IMR-90 (cell line): ENCODE data around the gene PIN1. TPM values are rescaled to one million over a fixed set of nuclear protein-coding genes. Genes with fewer than 3 reads are reported as not detected.

Source experiments
- ATAC-seq: fragments of 200-7000 bp; cut with Tn5 transposase; 2 replicates; pipeline ENCODE4 v1.9.1; 2020; ENCODE audit warnings: low read depth, mild to moderate bottlenecking, moderate library complexity
- BruUV-seq: library from RNA; stranded (reverse); fragments of 400-500 nt; replicated peaks from 2 replicates; lab custom pipeline; 2021; lab: Mats Ljungman, UMichigan
- CTCF ChIA-PET: fragments of 300-600 bp; formaldehyde crosslinking; extraction: SDS; loops from one replicate; lab custom pipeline; 2021; ENCODE audit warnings: antibody characterized with exemption; lab: Yijun Ruan, JAX
- POLR2A ChIA-PET: fragments of 300-600 bp; sonication (Branson Sonifier 250); formaldehyde crosslinking; loops from one replicate; lab custom pipeline; 2022; ENCODE audit warnings: antibody characterized with exemption; ENCODE audit not compliant: unreplicated experiment; lab: Charles Lee
- DNase-seq: peaks from one replicate; pipeline ENCODE4 v3.0.0; 2013
- H2AFZ ChIP-seq: replicated peaks from 2 replicates; pipeline ENCODE3; 2013; ENCODE audit warnings: low read length, mild to moderate bottlenecking; ENCODE audit not compliant: poor library complexity
- H2AK5ac ChIP-seq: 2 replicates; pipeline ENCODE4 v1.6.1; 2013; ENCODE audit warnings: low read depth, low read length, inconsistent platforms
- H2AK9ac ChIP-seq: replicated peaks from 2 replicates; pipeline ENCODE3; 2013; ENCODE audit warnings: mild to moderate bottlenecking, low read depth, low read length, moderate library complexity; ENCODE audit not compliant: poor library complexity
- H2BK120ac ChIP-seq: 2 replicates; pipeline ENCODE4 v1.6.1; 2013; ENCODE audit warnings: low read depth, low read length, inconsistent platforms
- H2BK15ac ChIP-seq: 3 replicates; pipeline ENCODE4 v1.6.1; 2013; ENCODE audit warnings: low read depth, low read length, inconsistent platforms
- H2BK20ac ChIP-seq: 2 replicates; pipeline ENCODE4 v1.6.1; 2013; ENCODE audit warnings: low read depth, mild to moderate bottlenecking, inconsistent platforms, low read length, moderate library complexity
- H2BK5ac ChIP-seq: 2 replicates; pipeline ENCODE4 v1.6.1; 2013; ENCODE audit warnings: mild to moderate bottlenecking, low read depth, low read length, inconsistent platforms; ENCODE audit not compliant: poor library complexity, severe bottlenecking
- H3K14ac ChIP-seq: replicated peaks from 2 replicates; pipeline ENCODE4 v1.6.1; 2013; ENCODE audit warnings: low read depth, low read length, inconsistent platforms
- H3K18ac ChIP-seq: 2 replicates; pipeline ENCODE4 v1.6.1; 2013; ENCODE audit warnings: low read depth, low read length, control low read depth
- H3K23ac ChIP-seq: 2 replicates; pipeline ENCODE4 v1.6.1; 2013; ENCODE audit warnings: low read depth, low read length, inconsistent platforms
- H3K27ac ChIP-seq: 2 replicates; pipeline ENCODE4 v1.5.1; 2013; ENCODE audit warnings: mild to moderate bottlenecking, control low read depth, low read length; ENCODE audit not compliant: insufficient read depth
- H3K27me3 ChIP-seq: 2 replicates; pipeline ENCODE4 v1.6.1; 2013; ENCODE audit warnings: low read length; ENCODE audit not compliant: control insufficient read depth, insufficient read depth
- H3K36me3 ChIP-seq: 2 replicates; pipeline ENCODE4 v1.6.1; 2013; ENCODE audit warnings: low read length, mixed read lengths; ENCODE audit not compliant: control insufficient read depth, insufficient read depth
- H3K4ac ChIP-seq: 2 replicates; pipeline ENCODE4 v1.6.1; 2013; ENCODE audit warnings: low read depth, low read length, inconsistent platforms
- H3K4me1 ChIP-seq: 2 replicates; pipeline ENCODE4 v1.6.1; 2013; ENCODE audit warnings: low read length, mixed read lengths; ENCODE audit not compliant: control insufficient read depth, insufficient read depth
- H3K4me2 ChIP-seq: 2 replicates; pipeline ENCODE4 v1.6.1; 2013; ENCODE audit warnings: low read depth, mild to moderate bottlenecking, control low read depth, low read length, moderate library complexity
- H3K4me3 ChIP-seq: 2 replicates; pipeline ENCODE4 v1.5.1; 2013; ENCODE audit warnings: low read depth, mild to moderate bottlenecking, control low read depth, low read length, moderate library complexity; ENCODE audit not compliant: insufficient read depth
- H3K56ac ChIP-seq: 2 replicates; pipeline ENCODE4 v1.6.1; 2013; ENCODE audit warnings: low read length, inconsistent platforms; ENCODE audit not compliant: insufficient read depth; ENCODE audit errors: extremely low read depth
- H3K79me1 ChIP-seq, 2 experiments: 2 replicates each; pipeline ENCODE4 v1.6.1; 2013; ENCODE audit warnings: low read length in 2 of 2, inconsistent platforms in 1 of 2, low read depth in 1 of 2
- H3K9ac ChIP-seq: 2 replicates; pipeline ENCODE4 v1.6.1; 2013; ENCODE audit warnings: low read depth, low read length, control low read depth
- H3K9me1 ChIP-seq: 2 replicates; pipeline ENCODE4 v1.6.1; 2013; ENCODE audit warnings: low read length, inconsistent platforms; ENCODE audit not compliant: insufficient read depth
- H3K9me3 ChIP-seq: 2 replicates; pipeline ENCODE4 v1.6.1; 2013; ENCODE audit warnings: low read length; ENCODE audit not compliant: control insufficient read depth, insufficient read depth
- H4K20me1 ChIP-seq: 2 replicates; pipeline ENCODE4 v1.6.1; 2013; ENCODE audit warnings: low read length, inconsistent platforms; ENCODE audit not compliant: insufficient read depth
- H4K5ac ChIP-seq: 2 replicates; pipeline ENCODE4 v1.6.1; 2013; ENCODE audit warnings: mild to moderate bottlenecking, low read depth, low read length, control low read depth
- H4K8ac ChIP-seq, 2 experiments: 2 replicates each; pipeline ENCODE4 v1.6.1; 2013; ENCODE audit warnings: low read depth in 2 of 2, low read length in 2 of 2, control low read depth in 1 of 2, inconsistent platforms in 1 of 2
- H4K91ac ChIP-seq: 2 replicates; pipeline ENCODE4 v1.6.1; 2013; ENCODE audit warnings: low read depth, low read length, inconsistent platforms; ENCODE audit not compliant: insufficient read depth
- BHLHE40 ChIP-seq: fragments of 150-350 bp; IDR thresholded peaks from 2 replicates; pipeline ENCODE4 v1.6.1; 2016; ENCODE audit warnings: mild to moderate bottlenecking, low read depth, low read length
- CEBPB ChIP-seq: IDR thresholded peaks from 2 replicates; pipeline ENCODE4 v1.6.1; 2012; ENCODE audit warnings: low read depth, low read length, improper control_type of control experiment
- CHD1 ChIP-seq: IDR thresholded peaks from 2 replicates; pipeline ENCODE4 v1.6.1; 2012; ENCODE audit warnings: low read depth, low read length, improper control_type of control experiment
- CTCF ChIP-seq: conservative IDR thresholded peaks from 2 replicates; pipeline ENCODE4 v1.5.1; 2012; ENCODE audit warnings: mild to moderate bottlenecking, low read depth, low read length, improper control_type of control experiment
- FOS ChIP-seq: fragments of 150-350 bp; IDR thresholded peaks from 2 replicates; pipeline ENCODE4 v1.6.1; 2016; ENCODE audit warnings: low read depth, low read length
- MAFK ChIP-seq: IDR thresholded peaks from 2 replicates; pipeline ENCODE4 v1.6.1; 2012; ENCODE audit warnings: low read depth, low read length, improper control_type of control experiment
- MAZ ChIP-seq: IDR thresholded peaks from 2 replicates; pipeline ENCODE4 v1.6.1; 2012; ENCODE audit warnings: low read depth, mild to moderate bottlenecking, low read length, improper control_type of control experiment, moderate library complexity, borderline replicate concordance
- MXI1 ChIP-seq: IDR thresholded peaks from 2 replicates; pipeline ENCODE4 v1.6.1; 2012; ENCODE audit warnings: low read depth, mild to moderate bottlenecking, low read length, moderate library complexity, borderline replicate concordance
- NFE2L2 ChIP-seq: fragments of 150-350 bp; IDR thresholded peaks from 2 replicates; pipeline ENCODE4 v1.6.1; 2016; ENCODE audit warnings: low read depth, mild to moderate bottlenecking, low read length
- POLR2A ChIP-seq: IDR thresholded peaks from 2 replicates; pipeline ENCODE4 v1.6.1; 2012; ENCODE audit warnings: mild to moderate bottlenecking, low read depth, low read length
- RAD21 ChIP-seq: IDR thresholded peaks from 2 replicates; pipeline ENCODE4 v1.6.1; 2012; ENCODE audit warnings: low read length, improper control_type of control experiment
- RCOR1 ChIP-seq: IDR thresholded peaks from 2 replicates; pipeline ENCODE4 v1.6.1; 2012; ENCODE audit warnings: mild to moderate bottlenecking, low read length, improper control_type of control experiment; ENCODE audit not compliant: insufficient replicate concordance
- RFX5 ChIP-seq: IDR thresholded peaks from 2 replicates; pipeline ENCODE4 v1.8.0; 2012; ENCODE audit warnings: low read depth, mild to moderate bottlenecking, low read length, moderate library complexity
- SMC3 ChIP-seq: fragments of 150-350 bp; IDR thresholded peaks from 2 replicates; pipeline ENCODE4 v1.6.1; 2016; ENCODE audit warnings: low read depth, mild to moderate bottlenecking, antibody characterized with exemption, low read length, moderate library complexity
- USF2 ChIP-seq: fragments of 150-350 bp; IDR thresholded peaks from 2 replicates; pipeline ENCODE4 v1.6.1; 2017; ENCODE audit warnings: mild to moderate bottlenecking, antibody characterized with exemption, low read length, low read depth
- WGBS, 2 experiments: methylation state at CpG; one replicate each; pipeline versions ENCODE4 v1.1.5 to v1.1.7; 2013; ENCODE audit warnings: missing lambda C conversion rate in 2 of 2; ENCODE audit not compliant: insufficient read length in 1 of 2; ENCODE audit errors: extremely low coverage in 2 of 2; 5-methylcytosine and 5-hydroxymethylcytosine counted together
- dilution Hi-C: fragments of 300-500 bp; cut with HindIII; formaldehyde crosslinking; loops from one replicate; pipeline ENCODE4 v1.14.3; 2018; ENCODE audit warnings: low sequenced_read_pairs; ENCODE audit not compliant: unreplicated experiment
- in situ Hi-C: fragments of 300-500 bp; cut with MboI; formaldehyde crosslinking; loops from 3 replicates; pipeline ENCODE4 v1.14.3; 2019; ENCODE audit warnings: low sequenced_read_pairs, inconsistent platforms, mixed read lengths
- intact Hi-C: fragments of 100-400 bp; cut with micrococcal nuclease; formaldehyde crosslinking; loops from 2 replicates; pipeline ENCODE4 v1.10.0; 2022
- polyA plus RNA-seq, 3 experiments: library from polyadenylated mRNA; depleted of rRNA; stranded (reverse); fragments of >200 nt; gene quantifications; 2 replicates each; pipeline ENCODE4 v1.2.3, GENCODE V29; 2012; ENCODE audit warnings: low replicate concordance in 1 of 3
- total RNA-seq: library from RNA; depleted of rRNA; stranded (reverse); fragments of >200 nt; gene quantifications from 2 replicates; pipeline ENCODE4 v1.2.3, GENCODE V29; 2012
- TF ChIP-seq, protein P1 (sequence below): fragments of 150-350 bp; IDR thresholded peaks from 2 replicates; pipeline ENCODE4 v1.6.1; 2016; ENCODE audit warnings: low read depth, mild to moderate bottlenecking, low read length, moderate library complexity, borderline replicate concordance

The PIN1 gene
- total and polyA plus RNA-seq, 2 of the 4 experiments (the other 2 are of a cell fraction), result 76.0 to 105 TPM

- Histone ChIP-seq H3K4me3 (no peak overlapping the region), H4K8ac (no peak overlapping the region), H3K36me3 (peaks cover 46% of the 10 kb centered on the region), H2BK20ac (no peak overlapping the region), H4K20me1 (no peaks in the 10 kb centered on the region; the same call in 1 of the 2 replicates), H2AFZ (no peak overlapping the region), H4K91ac (no peak overlapping the region), H3K23ac (no peak overlapping the region), H3K4me1 (no peaks in the 10 kb centered on the region), H4K5ac (no peak overlapping the region), H3K27ac (no peak overlapping the region), H3K4me2 (no peak overlapping the region), H2BK120ac (no peak overlapping the region), H2BK15ac (no peak overlapping the region), H3K27me3 (no peaks in the 10 kb centered on the region), H3K18ac (no peak overlapping the region), H3K4ac (no peak overlapping the region), H3K56ac (no peak overlapping the region), H2BK5ac (no peak overlapping the region), H2AK5ac (no peak overlapping the region), H3K9me3 (no peaks in the 10 kb centered on the region), H3K9ac (no peak overlapping the region), H3K9me1 (no peaks in the 10 kb centered on the region), H2AK9ac (no peak overlapping the region), H3K79me1 (peaks cover 3 to 5% of the 10 kb centered on the region in 2 experiments; a peak in 3 of 4 replicates), H3K14ac (no peak overlapping the region)
- intact Hi-C loops, result no loop called here
- in situ Hi-C loops, result no loop called here
- TF ChIP-seq SMC3, result no peak
- no peak for TF ChIP-seq USF2
- TF ChIP-seq RAD21, result no peak
- no peak for TF ChIP-seq NFE2L2
- TF ChIP-seq FOS, result no peak
- no peak for TF ChIP-seq MAFK
- TF ChIP-seq MAZ, result no peak
- TF ChIP-seq BHLHE40, result no peak
- no peak for TF ChIP-seq RFX5
- TF ChIP-seq RCOR1, result no peak
- no peak for TF ChIP-seq MXI1
- no peak for TF ChIP-seq POLR2A
- no peak for TF ChIP-seq CTCF
- TF ChIP-seq, protein P1, sequence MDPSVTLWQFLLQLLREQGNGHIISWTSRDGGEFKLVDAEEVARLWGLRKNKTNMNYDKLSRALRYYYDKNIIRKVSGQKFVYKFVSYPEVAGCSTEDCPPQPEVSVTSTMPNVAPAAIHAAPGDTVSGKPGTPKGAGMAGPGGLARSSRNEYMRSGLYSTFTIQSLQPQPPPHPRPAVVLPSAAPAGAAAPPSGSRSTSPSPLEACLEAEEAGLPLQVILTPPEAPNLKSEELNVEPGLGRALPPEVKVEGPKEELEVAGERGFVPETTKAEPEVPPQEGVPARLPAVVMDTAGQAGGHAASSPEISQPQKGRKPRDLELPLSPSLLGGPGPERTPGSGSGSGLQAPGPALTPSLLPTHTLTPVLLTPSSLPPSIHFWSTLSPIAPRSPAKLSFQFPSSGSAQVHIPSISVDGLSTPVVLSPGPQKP, result no peak
- TF ChIP-seq CEBPB, result no peak
- TF ChIP-seq CHD1, result no peak
- ChIA-PET POLR2A (interaction anchor here (0.6 kb wide), 1 partner anchor 13 kb away, joined by 4 read pairs; no protein-coding TSS in a partner anchor), CTCF (no interaction called here)
- DNase-seq (no peak), ATAC-seq (no peak)
- dilution Hi-C loops, result no loop called here
- WGBS, 2 experiments, result 95% methylated on average over 21 of the region's 21 CpGs; no CpG with 5 or more reads in 1 of the 2 experiments
- no TSS peak for BruUV-seq
These were observed 24.0 kb upstream of the PIN1 start for GRCh38 chr19:9811139-9811538.
